ENCODE results near the gene MTMR3. TPM values are rescaled to one million over a fixed set of nuclear protein-coding genes. Genes with fewer than 3 reads are reported as not detected.

Gene MTMR3
- total RNA-seq, 2 experiments from 2014 or later: 17.6 to 22.2 TPM

- Histone ChIP-seq H3K27ac (ENCODE audit: low read depth, low read length, poor library complexity, severe bottlenecking) (no peak overlapping the region), H3K4me1 (ENCODE audit: insufficient read depth, low read length, poor library complexity, severe bottlenecking) (no peaks in the 10 kb centered on the region), H3K4me3 (ENCODE audit: low read depth, low read length, poor library complexity, severe bottlenecking) (no peak overlapping the region), H3K9me2 (ENCODE audit: insufficient read depth, low read length) (no peaks in the 10 kb centered on the region), H2AFZ (ENCODE audit: low read length) (no peak overlapping the region), H3K79me2 (ENCODE audit: insufficient read depth, low read depth, low read length) (no peaks in the 10 kb centered on the region), H3K9me3 (ENCODE audit: low read length) (no peaks in the 10 kb centered on the region), H4K20me1 (ENCODE audit: insufficient read depth, low read length) (no peaks in the 10 kb centered on the region), H3K36me3 (ENCODE audit: insufficient read depth, low read length) (no peaks in the 10 kb centered on the region), H3K4me2 (ENCODE audit: low read length) (no peak overlapping the region)
- ChIA-PET POLR2A (no interaction called here), CTCF (ENCODE audit: unreplicated experiment) (no interaction called here)
- BruUV-seq (replicated peaks): no TSS peak
- TF ChIP-seq EZH2phosphoT487 (IDR thresholded peaks at IDR 0.05; ENCODE audit: borderline replicate concordance, low read depth, low read length) (no peak), CTCF (conservative IDR thresholded peaks at IDR 0.05; ENCODE audit: low read length) (no peak)
- intact Hi-C loops (cut with micrococcal nuclease; ENCODE audit: unreplicated experiment): no loop called here
- DNase-seq (ENCODE audit: low spot score): no peak
Measured at GRCh38 chr22:30043161-30043560, 160.2 kb downstream of the MTMR3 start.

- no peak for DNase-seq (ENCODE audit: low spot score)
- intact Hi-C loops (cut with micrococcal nuclease; ENCODE audit: unreplicated experiment): no loop called here
- ChIA-PET CTCF (ENCODE audit: unreplicated experiment) (no interaction called here), POLR2A (interaction anchor here (0.5 kb wide), 1 partner anchor 16 kb away, joined by 3 read pairs; no protein-coding TSS in a partner anchor)
- no peak overlapping the region for H2AFZ ChIP-seq (ENCODE audit: low read length)
- no peaks in the 10 kb centered on the region for H3K9me3 ChIP-seq (ENCODE audit: low read length)
- H3K79me2 ChIP-seq (ENCODE audit: insufficient read depth, low read depth, low read length): no peaks in the 10 kb centered on the region
- TF ChIP-seq EZH2phosphoT487 (IDR thresholded peaks at IDR 0.05; ENCODE audit: borderline replicate concordance, low read depth, low read length): no peak
- TF ChIP-seq CTCF (conservative IDR thresholded peaks at IDR 0.05; ENCODE audit: low read length): no peak
- no peak overlapping the region for H3K27ac ChIP-seq (ENCODE audit: low read depth, low read length, poor library complexity, severe bottlenecking)
- no peak overlapping the region for H3K4me2 ChIP-seq (ENCODE audit: low read length)
- H3K9me2 ChIP-seq (ENCODE audit: insufficient read depth, low read length): no peaks in the 10 kb centered on the region
- no peaks in the 10 kb centered on the region for H3K4me1 ChIP-seq (ENCODE audit: insufficient read depth, low read length, poor library complexity, severe bottlenecking)
- H3K4me3 ChIP-seq (ENCODE audit: low read depth, low read length, poor library complexity, severe bottlenecking): no peak overlapping the region
- no TSS peak for BruUV-seq (replicated peaks)
- no peaks in the 10 kb centered on the region for H3K36me3 ChIP-seq (ENCODE audit: insufficient read depth, low read length)
- H4K20me1 ChIP-seq (ENCODE audit: insufficient read depth, low read length): no peaks in the 10 kb centered on the region
Measured at GRCh38 chr22:30044369-30044768, 161.4 kb downstream of the MTMR3 start.

- no peak for DNase-seq (ENCODE audit: low spot score)
- Histone ChIP-seq H2AFZ (ENCODE audit: low read length) (no peak overlapping the region), H3K27ac (ENCODE audit: low read depth, low read length, poor library complexity, severe bottlenecking) (no peak overlapping the region), H3K9me3 (ENCODE audit: low read length) (no peaks in the 10 kb centered on the region), H3K4me1 (ENCODE audit: insufficient read depth, low read length, poor library complexity, severe bottlenecking) (no peaks in the 10 kb centered on the region), H3K36me3 (ENCODE audit: insufficient read depth, low read length) (no peaks in the 10 kb centered on the region), H3K79me2 (ENCODE audit: insufficient read depth, low read depth, low read length) (no peaks in the 10 kb centered on the region), H4K20me1 (ENCODE audit: insufficient read depth, low read length) (no peaks in the 10 kb centered on the region), H3K4me3 (ENCODE audit: low read depth, low read length, poor library complexity, severe bottlenecking) (no peak overlapping the region), H3K9me2 (ENCODE audit: insufficient read depth, low read length) (no peaks in the 10 kb centered on the region), H3K4me2 (ENCODE audit: low read length) (no peak overlapping the region)
- intact Hi-C loops (cut with micrococcal nuclease; ENCODE audit: unreplicated experiment): no loop called here
- CTCF ChIA-PET (ENCODE audit: unreplicated experiment): no interaction called here
- TF ChIP-seq EZH2phosphoT487 (IDR thresholded peaks at IDR 0.05; ENCODE audit: borderline replicate concordance, low read depth, low read length) (no peak), CTCF (conservative IDR thresholded peaks at IDR 0.05; ENCODE audit: low read length) (no peak)
- BruUV-seq (replicated peaks): no TSS peak
- POLR2A ChIA-PET: interaction anchor here (0.5 kb wide), 1 partner anchor 15 kb away, joined by 3 read pairs; no protein-coding TSS in a partner anchor
Measured at GRCh38 chr22:30044881-30045493, 162.0 kb downstream of the MTMR3 start.

All from OCI-LY7 (cell line).